ENCODE data around the gene LENEP.
"Not testable (repeated sequence)": the region's sequence is repeated elsewhere in the genome, so short reads cannot be mapped to it uniquely, and the experiment has no call there.

LENEP gene

GRCh38 chr1:154994591-154994990 is 1.2 kb downstream of the LENEP start:
- Histone ChIP-seq H3K9ac (ENCODE audit: low read depth, low read length) (no peak overlapping the region), H3K36me3 (ENCODE audit: insufficient read depth, low read length) (peaks cover 3% of the 10 kb centered on the region), H3K9me3 (ENCODE audit: control insufficient read depth, insufficient read depth, low read length) (no peaks in the 10 kb centered on the region), H3K4me1 (ENCODE audit: insufficient read depth, low read length) (peaks cover 12% of the 10 kb centered on the region; the same call in 1 of the 2 replicates)

GRCh38 chr1:154995301-154995983 is 2.1 kb downstream of the LENEP start:
- H3K9me3 ChIP-seq (ENCODE audit: control insufficient read depth, insufficient read depth, low read length); H3K9ac ChIP-seq (ENCODE audit: low read depth, low read length); H3K36me3 ChIP-seq (ENCODE audit: insufficient read depth, low read length): not testable (repeated sequence)
- H3K4me1 ChIP-seq (ENCODE audit: insufficient read depth, low read length) = peaks cover 12% of the 10 kb centered on the region; the same call in 1 of the 2 replicates

- no peaks in the 10 kb centered on the region for H3K36me3 ChIP-seq (ENCODE audit: insufficient read depth, low read length)
- H3K9ac ChIP-seq (ENCODE audit: low read depth, low read length) = no peak overlapping the region
- H3K9me3 ChIP-seq (ENCODE audit: control insufficient read depth, insufficient read depth, low read length) = no peaks in the 10 kb centered on the region
- H3K4me1 ChIP-seq (ENCODE audit: insufficient read depth, low read length) = peaks cover 12% of the 10 kb centered on the region; the same call in 1 of the 2 replicates
Measured at GRCh38 chr1:154996966-154997701, 3.7 kb downstream of the LENEP start.

- no peaks in the 10 kb centered on the region for H3K36me3 ChIP-seq (ENCODE audit: insufficient read depth, low read length)
- no peak overlapping the region for H3K9ac ChIP-seq (ENCODE audit: low read depth, low read length)
- H3K4me1 ChIP-seq (ENCODE audit: insufficient read depth, low read length) = peaks cover 7% of the 10 kb centered on the region; the same call in 1 of the 2 replicates
- H3K9me3 ChIP-seq (ENCODE audit: control insufficient read depth, insufficient read depth, low read length) = no peaks in the 10 kb centered on the region
Measured at GRCh38 chr1:154998201-154998780, 4.9 kb downstream of the LENEP start.

- H3K4me1 ChIP-seq (ENCODE audit: insufficient read depth, low read length) = no peaks in the 10 kb centered on the region; the same call in 1 of the 2 replicates
- H3K36me3 ChIP-seq (ENCODE audit: insufficient read depth, low read length) = no peaks in the 10 kb centered on the region
Measured at GRCh38 chr1:154998818-154999570, 5.6 kb downstream of the LENEP start.

GRCh38 chr1:154999571-155000410 is 6.4 kb downstream of the LENEP start:
- H3K4me1 ChIP-seq (ENCODE audit: insufficient read depth, low read length) = peaks cover 6% of the 10 kb centered on the region; the same call in 1 of the 2 replicates
- H3K9ac ChIP-seq (ENCODE audit: low read depth, low read length) = peak overlapping the region; percentile 65

More at GRCh38 chr1:154998818-154999570, 5.6 kb downstream of the LENEP start:
- H3K9ac ChIP-seq (ENCODE audit: low read depth, low read length) = peak overlapping the region; percentile 48
- no peaks in the 10 kb centered on the region for H3K9me3 ChIP-seq (ENCODE audit: control insufficient read depth, insufficient read depth, low read length)

GRCh38 chr1:155000411-155000725 is 7.0 kb downstream of the LENEP start:
- Histone ChIP-seq H3K9ac (ENCODE audit: low read depth, low read length) (peak overlapping the region; percentile 89), H3K9me3 (ENCODE audit: control insufficient read depth, insufficient read depth, low read length) (no peaks in the 10 kb centered on the region), H3K36me3 (ENCODE audit: insufficient read depth, low read length) (no peaks in the 10 kb centered on the region), H3K4me1 (ENCODE audit: insufficient read depth, low read length) (peaks cover 7% of the 10 kb centered on the region; the same call in 1 of the 2 replicates)

More at GRCh38 chr1:154999571-155000410, 6.4 kb downstream of the LENEP start:
- no peaks in the 10 kb centered on the region for H3K9me3 ChIP-seq (ENCODE audit: control insufficient read depth, insufficient read depth, low read length)
- H3K36me3 ChIP-seq (ENCODE audit: insufficient read depth, low read length) = no peaks in the 10 kb centered on the region

GRCh38 chr1:155000726-155001424 is 7.5 kb downstream of the LENEP start:
- H3K9me3 ChIP-seq (ENCODE audit: control insufficient read depth, insufficient read depth, low read length) = no peaks in the 10 kb centered on the region
- H3K9ac ChIP-seq (ENCODE audit: low read depth, low read length) = peak overlapping the region; percentile 89
- H3K36me3 ChIP-seq (ENCODE audit: insufficient read depth, low read length) = no peaks in the 10 kb centered on the region
- H3K4me1 ChIP-seq (ENCODE audit: insufficient read depth, low read length) = peaks cover 7% of the 10 kb centered on the region; the same call in 1 of the 2 replicates

GRCh38 chr1:155001425-155001674 is 8.0 kb downstream of the LENEP start:
- Histone ChIP-seq H3K9me3 (ENCODE audit: control insufficient read depth, insufficient read depth, low read length) (no peaks in the 10 kb centered on the region), H3K9ac (ENCODE audit: low read depth, low read length) (peak overlapping the region; percentile 89), H3K4me1 (ENCODE audit: insufficient read depth, low read length) (peaks cover 7% of the 10 kb centered on the region; the same call in 1 of the 2 replicates), H3K36me3 (ENCODE audit: insufficient read depth, low read length) (no peaks in the 10 kb centered on the region)

GRCh38 chr1:155001675-155002463 is 8.5 kb downstream of the LENEP start:
- H3K9me3 ChIP-seq (ENCODE audit: control insufficient read depth, insufficient read depth, low read length) = no peaks in the 10 kb centered on the region
- H3K36me3 ChIP-seq (ENCODE audit: insufficient read depth, low read length) = no peaks in the 10 kb centered on the region
- H3K9ac ChIP-seq (ENCODE audit: low read depth, low read length) = peak overlapping the region; percentile 89
- H3K4me1 ChIP-seq (ENCODE audit: insufficient read depth, low read length) = peaks cover 7% of the 10 kb centered on the region; the same call in 1 of the 2 replicates

- Histone ChIP-seq H3K9ac (ENCODE audit: low read depth, low read length) (peak within 1 kb of the TSS; percentile 89), H3K36me3 (ENCODE audit: insufficient read depth, low read length) (no peaks in the 10 kb centered on the region), H3K9me3 (ENCODE audit: control insufficient read depth, insufficient read depth, low read length) (no peaks in the 10 kb centered on the region), H3K4me1 (ENCODE audit: insufficient read depth, low read length) (peaks cover 7% of the 10 kb centered on the region; the same call in 1 of the 2 replicates)
Measured at GRCh38 chr1:155002464-155003226, 9.3 kb downstream of the LENEP start, which contains the start of gene ZBTB7B. ZBTB7B (plus strand) TSS chr1:155002802; CDS start chr1:155014661, 11,859 bp downstream.

GRCh38 chr1:155003227-155003765 is 9.9 kb downstream of the LENEP start:
- peak overlapping the region; percentile 85 for H3K9ac ChIP-seq (ENCODE audit: low read depth, low read length)
- H3K4me1 ChIP-seq (ENCODE audit: insufficient read depth, low read length) = peaks cover 10% of the 10 kb centered on the region; the same call in 1 of the 2 replicates
- no peaks in the 10 kb centered on the region for H3K36me3 ChIP-seq (ENCODE audit: insufficient read depth, low read length)
- no peaks in the 10 kb centered on the region for H3K9me3 ChIP-seq (ENCODE audit: control insufficient read depth, insufficient read depth, low read length)
